Kidney epithelial cell (primary cell): Measurements from ENCODE around the gene OSGIN1. TPM values are rescaled to one million over a fixed set of nuclear protein-coding genes. Genes with fewer than 3 reads are reported as not detected.
"Not testable (repeated sequence)": the region's sequence is repeated elsewhere in the genome, so short reads cannot be mapped to it uniquely, and the experiment has no call there.

Experiments used
- DNase-seq: peaks from one replicate; pipeline ENCODE4 v3.0.0-alpha.2; 2010; ENCODE audit warnings: low read depth
- H3K27me3 ChIP-seq: 2 replicates; pipeline ENCODE4 v1.6.0; 2011; ENCODE audit warnings: low read length; ENCODE audit not compliant: control insufficient read depth, insufficient read depth
- H3K36me3 ChIP-seq: 2 replicates; pipeline ENCODE4 v1.5.1; 2011; ENCODE audit warnings: low read length; ENCODE audit not compliant: control insufficient read depth, insufficient read depth
- H3K4me3 ChIP-seq: 2 replicates; pipeline ENCODE4 v1.5.1; 2011; ENCODE audit warnings: low read depth, mild to moderate bottlenecking, control low read depth, low read length
- CTCF ChIP-seq: IDR thresholded peaks from 2 replicates; pipeline ENCODE4 v1.5.1; 2011; ENCODE audit warnings: mild to moderate bottlenecking, moderate library complexity, low read length, control low read depth, inconsistent platforms; ENCODE audit not compliant: insufficient read depth, poor library complexity, severe bottlenecking
- total RNA-seq: library from RNA; depleted of rRNA; stranded (reverse); fragments of >200 nt; gene quantifications from 2 replicates; pipeline ENCODE4 v1.2.3, GENCODE V29; 2015

Gene OSGIN1
- total RNA-seq, 1 donor from 2014 or later: 8.0 TPM

- TF ChIP-seq CTCF: no peak
- DNase-seq: no peak
Observed at GRCh38 chr16:83946781-83947566, 6.1 kb upstream of the OSGIN1 start.

GRCh38 chr16:83947642-83948234 is 5.3 kb upstream of the OSGIN1 start:
- no peak for TF ChIP-seq CTCF
- no peak for DNase-seq

More at GRCh38 chr16:83946781-83947566, 6.1 kb upstream of the OSGIN1 start:
- Histone ChIP-seq H3K4me3 (no peak overlapping the region), H3K27me3 (no peaks in the 10 kb centered on the region), H3K36me3 (no peaks in the 10 kb centered on the region)

GRCh38 chr16:83948914-83949723 is 3.9 kb upstream of the OSGIN1 start:
- DNase-seq: no peak
- no peak for TF ChIP-seq CTCF
- Histone ChIP-seq H3K27me3 (no peaks in the 10 kb centered on the region), H3K36me3 (no peaks in the 10 kb centered on the region), H3K4me3 (no peak overlapping the region)

More at GRCh38 chr16:83947642-83948234, 5.3 kb upstream of the OSGIN1 start:
- Histone ChIP-seq H3K36me3 (no peaks in the 10 kb centered on the region), H3K4me3 (no peak overlapping the region), H3K27me3 (no peaks in the 10 kb centered on the region)

DNA sequence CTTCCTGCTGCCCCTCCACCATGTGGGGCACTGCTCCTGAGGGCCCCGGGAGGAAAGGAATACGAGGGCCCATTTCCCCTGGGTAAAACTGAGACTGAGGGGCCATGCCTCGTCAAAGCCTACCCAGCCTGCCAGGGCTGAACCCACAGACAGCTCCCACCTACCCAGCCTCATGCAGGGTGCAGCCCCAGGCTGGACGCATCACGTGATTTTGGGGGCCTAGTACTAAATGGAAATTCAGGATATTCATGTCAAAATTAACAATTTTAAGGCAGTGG is 3.4 kb upstream of the OSGIN1 start:
- no peak for DNase-seq
- no peak for TF ChIP-seq CTCF
- Histone ChIP-seq H3K36me3 (no peaks in the 10 kb centered on the region), H3K27me3 (no peaks in the 10 kb centered on the region), H3K4me3 (no peak overlapping the region)

- DNase-seq: not testable (repeated sequence)
Observed at GRCh38 chr16:83950862-83951399, 2.1 kb upstream of the OSGIN1 start.

GRCh38 chr16:83951544-83951943 is 1.5 kb upstream of the OSGIN1 start:
- Histone ChIP-seq H3K36me3 (peaks cover 1% of the 10 kb centered on the region), H3K27me3 (no peaks in the 10 kb centered on the region), H3K4me3 (no peak overlapping the region)
- no peak for DNase-seq
- no peak for TF ChIP-seq CTCF

More at GRCh38 chr16:83950862-83951399, 2.1 kb upstream of the OSGIN1 start:
- H3K27me3 ChIP-seq, H3K4me3 ChIP-seq, H3K36me3 ChIP-seq: not testable (repeated sequence)
